HG02884 (cell line): Measurements from ENCODE around the gene PPIF.

ENCODE experiments used
- ATAC-seq: cut with Tn5 transposase; IDR thresholded peaks from one replicate; pipeline ENCODE4 v1.9.1; 2021; ENCODE audit warnings: mild to moderate bottlenecking, moderate library complexity; ENCODE audit not compliant: unreplicated experiment

PPIF gene

DNA sequence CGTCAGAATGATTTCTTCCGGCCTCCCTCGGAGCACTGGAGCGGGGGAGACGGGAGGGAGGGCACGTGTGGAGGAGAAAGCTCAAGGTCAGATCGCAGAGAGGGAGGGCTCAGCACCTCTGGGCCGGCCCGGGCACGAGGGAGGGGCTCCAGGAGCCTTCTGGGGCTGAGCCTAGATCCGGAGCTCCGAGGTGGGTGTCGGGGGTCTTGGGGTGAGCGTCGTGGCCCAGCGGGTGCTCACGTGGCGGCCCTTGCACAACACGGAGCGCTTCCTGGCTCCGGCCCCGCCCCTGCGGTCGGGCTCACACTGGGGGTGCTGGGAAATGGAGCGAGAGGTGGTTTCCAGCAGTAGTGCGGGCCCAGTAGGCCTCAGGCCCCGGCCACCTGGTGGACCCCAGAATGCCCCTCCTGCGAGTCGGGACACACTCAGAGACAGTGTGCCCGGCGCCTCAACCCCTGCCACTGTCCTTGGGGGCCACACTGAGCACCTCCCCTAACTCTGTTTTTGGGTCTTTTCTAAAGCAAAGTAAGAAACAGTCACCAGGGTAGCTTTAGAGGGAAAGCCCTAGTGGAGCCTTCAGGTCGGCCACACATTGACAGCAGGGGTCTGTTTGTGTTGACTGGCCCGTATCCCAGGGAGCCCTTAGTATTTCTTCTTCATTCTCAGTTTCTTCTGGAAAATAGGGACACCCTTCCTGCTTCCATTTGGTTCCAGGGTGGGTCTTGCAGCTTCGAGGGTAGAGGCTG lies 798 bp downstream of the PPIF start:
- peak; percentile 68 for ATAC-seq

DNA sequence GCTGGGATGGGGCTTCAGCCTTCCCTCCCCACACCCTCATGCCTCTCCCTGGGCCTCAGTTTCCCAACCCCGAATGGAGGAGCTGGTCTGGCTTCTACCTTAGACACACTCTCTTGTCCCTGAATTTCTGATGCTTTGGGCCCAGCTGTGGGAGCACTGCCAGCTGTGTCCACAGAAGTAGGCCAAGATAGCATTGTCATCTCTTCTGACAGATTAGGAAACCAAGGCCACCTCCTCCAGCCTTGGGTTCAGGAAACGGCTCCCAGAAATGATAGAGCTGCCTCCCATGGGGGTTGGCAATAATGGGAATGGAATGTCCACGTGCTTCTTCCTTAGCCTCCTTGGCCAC lies 1.3 kb downstream of the PPIF start:
- no peak for ATAC-seq

DNA sequence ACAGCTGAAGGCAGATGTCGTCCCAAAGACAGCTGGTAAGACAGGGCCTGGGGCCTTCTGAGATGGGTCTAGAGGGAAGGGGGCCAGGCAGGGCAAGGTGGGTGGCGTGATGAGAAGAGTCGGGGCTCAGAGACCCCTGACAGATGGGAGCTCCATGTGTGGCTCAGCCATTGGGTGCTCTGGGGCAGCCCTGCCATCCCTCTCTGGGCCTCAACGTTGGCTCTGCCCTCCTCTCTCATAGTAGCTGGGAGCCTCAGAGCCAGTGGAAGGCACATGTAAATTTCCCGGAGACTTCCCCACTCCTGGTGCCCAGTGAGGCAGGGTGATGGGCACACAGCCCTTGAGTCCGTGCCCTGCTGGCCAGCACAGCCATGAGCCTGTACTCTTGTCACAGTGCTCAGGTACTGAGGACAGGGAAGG lies 1.8 kb downstream of the PPIF start:
- no peak for ATAC-seq

DNA sequence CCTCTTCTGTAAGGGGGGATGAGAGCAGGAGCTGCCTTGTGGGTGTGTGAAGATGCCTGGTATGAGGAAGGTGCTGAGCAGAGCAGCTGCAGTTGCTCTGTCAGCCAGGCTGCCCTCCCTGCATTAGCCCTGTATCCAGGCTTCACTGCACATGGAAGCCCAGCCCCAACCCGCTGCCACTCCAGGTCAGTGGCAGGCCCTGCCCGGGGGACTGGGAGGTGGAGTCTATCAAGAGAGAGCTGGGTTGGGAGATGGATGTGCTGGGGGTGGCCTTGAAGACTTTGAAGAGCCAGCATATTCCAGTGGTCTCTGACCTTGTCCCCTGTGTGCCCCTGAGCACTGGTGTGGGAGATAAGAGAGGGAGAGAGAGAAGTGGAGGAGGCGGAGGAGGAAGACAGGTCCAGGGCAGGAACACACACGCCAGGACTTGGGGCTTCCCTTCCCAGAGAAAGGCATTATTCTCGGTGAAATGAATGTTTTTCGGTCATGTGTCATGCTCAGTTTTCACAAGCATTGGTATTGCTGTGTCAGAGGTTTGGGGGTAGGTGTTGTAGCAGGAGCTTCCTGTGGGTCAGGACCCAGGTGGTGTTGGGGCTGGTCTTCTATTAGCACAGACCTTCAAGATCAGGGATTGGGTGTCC lies 2.6 kb downstream of the PPIF start:
- no peak for ATAC-seq

DNA sequence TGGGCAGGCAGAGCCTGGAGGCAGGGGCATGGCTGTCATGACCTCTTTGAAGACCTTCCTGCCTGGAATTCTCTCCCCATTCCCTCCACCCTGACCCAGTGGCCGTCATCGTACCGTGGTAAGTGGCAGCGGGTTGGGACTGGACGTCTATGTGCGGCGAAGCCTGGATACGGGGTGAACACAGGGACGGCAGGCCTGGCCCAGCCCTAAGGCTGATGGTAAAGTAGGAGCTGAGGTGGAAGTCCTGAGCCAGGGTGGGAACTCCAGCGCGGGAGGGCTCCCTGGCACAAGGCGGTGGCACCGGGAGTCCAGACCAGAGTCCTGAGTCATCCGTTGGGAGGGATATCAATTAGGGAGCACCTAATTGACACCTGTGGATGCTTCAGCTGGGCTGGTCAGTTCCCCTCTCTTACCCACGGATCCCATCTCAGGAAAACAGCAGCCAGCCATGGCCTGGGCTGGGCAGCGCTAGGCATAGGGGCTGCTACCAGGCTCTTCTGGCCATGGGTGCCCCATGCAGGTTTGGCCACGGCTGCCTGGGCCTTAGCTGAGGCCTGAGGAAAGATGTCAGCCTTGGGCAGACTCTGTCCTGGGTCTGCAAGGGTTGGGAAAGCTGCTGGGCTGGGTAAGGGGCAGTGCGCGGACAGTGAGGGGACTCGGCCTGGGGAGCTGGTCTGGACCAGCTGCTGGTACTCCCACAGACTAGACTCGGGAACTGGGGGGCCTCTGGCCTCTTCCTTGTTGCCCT lies 3.3 kb downstream of the PPIF start:
- ATAC-seq, result no peak

DNA sequence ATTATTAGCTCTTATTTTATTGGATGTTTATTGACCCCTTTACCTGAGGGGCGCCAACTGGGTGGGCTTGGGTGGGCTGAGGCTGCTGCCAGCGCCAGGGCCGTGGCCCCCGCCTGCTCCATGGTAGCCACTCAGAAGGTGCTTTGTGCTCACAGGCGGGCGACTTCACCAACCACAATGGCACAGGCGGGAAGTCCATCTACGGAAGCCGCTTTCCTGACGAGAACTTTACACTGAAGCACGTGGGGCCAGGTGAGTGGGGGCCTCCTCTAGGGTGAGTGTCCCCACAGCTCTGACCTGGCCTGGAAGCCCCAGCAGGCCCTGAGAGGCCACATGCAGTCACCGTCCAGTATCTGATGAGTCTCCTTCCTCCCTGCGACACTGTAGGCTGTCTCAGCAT lies 4.1 kb downstream of the PPIF start:
- ATAC-seq, result no peak

DNA sequence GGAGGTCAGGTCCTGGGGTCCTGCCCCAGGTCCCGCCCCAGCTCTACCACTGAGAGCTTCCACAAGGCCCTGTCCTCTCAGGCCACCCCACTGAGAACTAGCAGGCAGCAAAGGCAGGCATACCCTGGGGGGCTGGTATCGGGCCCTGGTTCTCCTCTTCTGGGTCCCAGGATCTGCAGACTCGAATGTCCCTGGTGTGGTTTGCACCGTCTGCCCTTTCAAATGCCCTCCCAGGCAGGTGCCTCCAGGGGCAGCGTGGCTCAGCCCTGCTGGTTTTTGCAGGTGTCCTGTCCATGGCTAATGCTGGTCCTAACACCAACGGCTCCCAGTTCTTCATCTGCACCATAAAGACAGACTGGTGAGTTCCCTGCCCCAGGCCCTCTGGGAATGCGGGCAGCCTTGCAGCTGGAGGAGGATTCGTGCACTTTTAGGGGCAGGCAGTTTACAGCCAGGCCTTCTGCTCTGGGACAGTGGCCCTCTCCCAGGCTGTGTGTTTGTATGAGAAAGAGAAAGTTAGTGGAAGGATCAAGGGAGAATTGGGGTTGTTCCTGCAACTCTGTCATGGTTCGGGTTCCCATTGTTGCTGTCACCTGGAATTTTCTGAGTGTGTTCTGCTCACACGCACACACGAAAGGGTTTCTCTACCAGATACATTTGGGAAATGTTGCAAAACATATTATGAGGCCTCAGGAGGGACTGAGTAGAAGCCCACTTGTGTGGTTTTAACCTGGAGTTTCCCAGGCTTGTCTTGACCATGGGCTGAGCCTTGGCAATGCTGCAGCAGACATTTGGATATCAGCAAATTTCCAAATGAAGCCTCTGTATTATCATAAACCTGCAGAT lies 5.0 kb downstream of the PPIF start:
- no peak for ATAC-seq

DNA sequence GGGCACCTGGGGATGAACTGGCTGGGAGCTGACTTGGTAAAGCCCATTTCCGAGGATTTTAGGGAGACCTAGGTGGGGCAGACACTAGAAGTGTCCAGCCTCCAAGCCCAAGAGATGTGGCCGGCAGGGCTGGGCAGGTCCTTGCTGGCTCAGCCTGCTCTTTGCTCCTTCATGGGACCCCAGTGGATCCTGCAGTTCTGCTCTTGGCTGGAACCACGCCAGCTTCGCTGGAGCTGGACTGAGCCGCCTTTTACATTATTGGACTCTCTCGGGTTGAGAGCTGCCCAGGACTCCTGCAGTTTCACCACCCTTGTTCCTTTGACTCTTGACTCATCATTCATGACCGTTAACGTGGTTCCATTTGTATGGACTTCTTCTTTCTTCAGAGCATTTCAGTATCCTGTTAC lies 5.7 kb downstream of the PPIF start:
- no peak for ATAC-seq

DNA sequence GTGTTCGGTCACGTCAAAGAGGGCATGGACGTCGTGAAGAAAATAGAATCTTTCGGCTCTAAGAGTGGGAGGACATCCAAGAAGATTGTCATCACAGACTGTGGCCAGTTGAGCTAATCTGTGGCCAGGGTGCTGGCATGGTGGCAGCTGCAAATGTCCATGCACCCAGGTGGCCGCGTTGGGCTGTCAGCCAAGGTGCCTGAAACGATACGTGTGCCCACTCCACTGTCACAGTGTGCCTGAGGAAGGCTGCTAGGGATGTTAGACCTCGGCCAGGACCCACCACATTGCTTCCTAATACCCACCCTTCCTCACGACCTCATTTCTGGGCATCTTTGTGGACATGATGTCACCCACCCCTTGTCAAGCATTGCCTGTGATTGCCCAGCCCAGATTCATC lies 6.5 kb downstream of the PPIF start:
- no peak for ATAC-seq

DNA sequence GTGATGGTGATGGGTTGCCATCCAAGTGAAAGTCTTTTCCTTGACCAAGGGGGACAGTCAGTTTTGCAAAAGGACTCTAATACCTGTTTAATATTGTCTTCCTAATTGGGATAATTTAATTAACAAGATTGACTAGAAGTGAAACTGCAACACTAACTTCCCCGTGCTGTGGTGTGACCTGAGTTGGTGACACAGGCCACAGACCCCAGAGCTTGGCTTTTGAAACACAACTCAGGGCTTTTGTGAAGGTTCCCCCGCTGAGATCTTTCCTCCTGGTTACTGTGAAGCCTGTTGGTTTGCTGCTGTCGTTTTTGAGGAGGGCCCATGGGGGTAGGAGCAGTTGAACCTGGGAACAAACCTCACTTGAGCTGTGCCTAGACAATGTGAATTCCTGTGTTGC lies 6.9 kb downstream of the PPIF start:
- ATAC-seq, result no peak

DNA sequence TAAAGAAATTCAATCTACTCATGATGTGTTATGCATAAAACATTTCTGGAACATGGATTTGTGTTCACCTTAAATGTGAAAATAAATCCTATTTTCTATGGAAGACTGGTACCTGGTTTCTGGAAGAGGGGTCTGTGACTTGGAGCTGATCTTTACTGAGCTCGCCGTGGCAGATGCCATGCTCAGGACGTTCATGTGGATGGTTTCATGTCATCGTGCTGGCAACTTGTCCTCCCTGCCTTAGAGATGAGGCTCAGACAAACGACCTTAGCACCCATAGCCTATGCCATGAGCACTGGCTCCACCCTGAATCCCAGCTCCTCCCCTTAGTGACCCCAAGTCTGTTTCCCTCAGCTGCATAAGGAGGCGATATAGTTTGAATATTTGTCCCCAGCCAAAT lies 7.3 kb downstream of the PPIF start:
- no peak for ATAC-seq

DNA sequence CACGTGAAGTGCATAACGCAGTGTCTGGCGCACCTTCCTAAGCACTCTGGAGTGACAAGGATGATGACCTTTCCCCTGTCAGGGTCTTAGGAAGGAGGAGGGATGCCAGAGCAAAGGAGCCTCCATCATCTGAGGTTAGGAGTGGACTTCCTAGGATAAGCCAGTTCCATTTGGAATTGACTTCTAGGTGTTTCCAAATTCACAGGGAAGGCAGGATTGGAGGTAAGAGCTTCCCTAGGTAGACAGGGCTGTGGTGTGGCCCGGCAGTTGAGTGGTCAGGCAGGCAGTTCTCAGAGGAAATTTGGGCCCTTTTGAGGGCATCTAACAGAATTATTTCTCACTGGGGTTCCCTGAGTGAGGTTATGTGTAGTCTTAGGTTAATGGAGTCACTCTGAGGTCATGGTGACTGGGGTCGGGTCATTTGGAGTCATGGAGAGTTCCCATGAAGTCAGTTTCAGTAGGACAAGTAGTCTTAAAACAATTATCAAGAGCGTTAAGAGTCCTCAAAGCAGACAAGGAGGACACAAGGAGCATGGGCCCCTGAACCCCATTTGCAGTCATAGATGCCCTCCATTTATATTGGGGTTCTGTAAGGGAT lies 8.2 kb downstream of the PPIF start:
- ATAC-seq, result no peak

DNA sequence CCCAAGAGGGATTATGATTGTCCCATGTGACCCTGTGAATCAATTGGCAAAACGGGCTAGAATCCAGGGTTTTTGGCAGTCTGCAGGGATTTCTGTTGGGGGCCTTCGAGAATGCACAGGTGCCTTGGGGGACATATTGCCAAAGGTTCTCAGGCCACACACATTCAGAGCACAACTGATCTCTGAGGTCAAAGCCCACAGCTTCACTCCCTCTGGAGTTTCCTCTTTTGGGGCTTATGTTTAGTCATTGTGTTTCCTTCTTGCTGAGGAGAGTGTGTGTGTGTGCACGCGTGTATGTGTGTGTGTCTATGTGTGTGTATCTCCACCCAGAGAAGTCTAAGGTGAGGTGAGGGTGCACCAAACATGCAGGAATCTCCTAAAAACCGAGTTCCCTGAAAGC lies 8.8 kb downstream of the PPIF start:
- no peak for ATAC-seq

DNA sequence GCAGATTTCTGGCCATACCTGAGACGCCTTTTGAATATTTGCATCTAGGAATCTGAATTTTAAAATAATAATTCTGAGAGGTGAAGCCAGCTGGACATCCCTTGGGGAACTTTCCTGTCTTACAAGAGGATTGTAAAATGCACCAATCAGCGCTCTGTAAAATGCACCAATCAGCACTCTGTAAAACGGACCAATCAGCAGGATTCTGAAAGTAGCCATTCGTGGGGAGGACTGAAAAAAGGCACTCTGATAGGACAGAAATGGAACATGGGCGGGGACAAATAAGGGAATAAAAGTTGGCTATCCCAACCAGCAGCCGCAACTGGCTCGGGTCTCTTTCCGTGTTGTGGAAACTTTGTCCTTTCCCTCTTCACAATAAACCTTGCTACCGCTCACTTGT lies 9.9 kb downstream of the PPIF start:
- no peak for ATAC-seq

DNA sequence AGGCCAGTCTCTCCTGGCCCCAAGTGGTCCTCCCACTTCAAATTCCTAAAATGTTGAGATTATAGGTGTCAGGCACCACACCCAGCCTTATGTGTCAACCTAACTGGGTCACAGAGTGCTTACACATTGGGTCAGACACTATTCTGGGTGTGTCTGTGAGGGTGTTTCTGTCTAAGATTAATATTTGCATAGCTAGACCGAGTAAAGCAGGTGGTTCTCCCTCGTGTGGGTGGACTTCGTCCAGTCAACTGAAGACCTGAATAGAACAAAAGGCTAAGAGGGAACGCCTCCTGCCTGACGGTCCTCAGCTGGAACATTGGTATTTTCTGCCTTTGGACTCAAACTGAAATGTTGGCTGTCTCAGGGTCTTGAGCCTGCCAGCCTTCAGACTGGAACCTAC lies 11.5 kb downstream of the PPIF start:
- no peak for ATAC-seq

DNA sequence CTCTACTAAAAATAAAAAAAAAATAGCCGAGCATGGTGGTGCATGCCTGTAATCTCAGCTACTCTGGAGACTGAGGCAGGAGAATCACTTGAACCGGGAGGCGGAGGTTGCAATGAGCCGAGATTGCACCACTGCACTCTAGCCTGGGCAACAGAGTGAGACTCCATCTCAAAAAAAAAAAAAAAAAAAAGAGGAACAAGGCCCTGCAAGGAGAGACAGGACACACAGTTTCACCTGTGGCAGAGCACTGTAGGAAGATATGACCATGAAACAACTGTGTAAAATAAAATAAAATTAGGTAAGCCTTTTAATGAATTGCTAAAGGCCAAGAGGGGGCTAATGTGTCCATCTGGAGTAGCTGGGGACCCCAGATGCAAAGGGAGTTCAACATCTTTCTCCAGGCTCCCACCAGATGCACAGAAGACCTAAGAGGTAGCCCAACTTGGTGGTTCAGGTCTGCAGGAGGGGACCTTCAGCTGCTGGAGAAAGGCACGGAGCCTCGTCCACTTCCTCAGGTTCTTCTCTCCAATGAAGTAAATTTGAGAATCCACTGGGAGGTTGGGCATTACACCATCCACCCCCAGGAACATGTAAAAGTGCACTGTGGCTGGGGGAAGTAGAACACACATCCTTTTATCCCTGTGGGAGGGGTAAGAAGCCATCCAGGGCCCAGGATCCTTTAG lies 12.7 kb downstream of the PPIF start:
- no peak for ATAC-seq

DNA sequence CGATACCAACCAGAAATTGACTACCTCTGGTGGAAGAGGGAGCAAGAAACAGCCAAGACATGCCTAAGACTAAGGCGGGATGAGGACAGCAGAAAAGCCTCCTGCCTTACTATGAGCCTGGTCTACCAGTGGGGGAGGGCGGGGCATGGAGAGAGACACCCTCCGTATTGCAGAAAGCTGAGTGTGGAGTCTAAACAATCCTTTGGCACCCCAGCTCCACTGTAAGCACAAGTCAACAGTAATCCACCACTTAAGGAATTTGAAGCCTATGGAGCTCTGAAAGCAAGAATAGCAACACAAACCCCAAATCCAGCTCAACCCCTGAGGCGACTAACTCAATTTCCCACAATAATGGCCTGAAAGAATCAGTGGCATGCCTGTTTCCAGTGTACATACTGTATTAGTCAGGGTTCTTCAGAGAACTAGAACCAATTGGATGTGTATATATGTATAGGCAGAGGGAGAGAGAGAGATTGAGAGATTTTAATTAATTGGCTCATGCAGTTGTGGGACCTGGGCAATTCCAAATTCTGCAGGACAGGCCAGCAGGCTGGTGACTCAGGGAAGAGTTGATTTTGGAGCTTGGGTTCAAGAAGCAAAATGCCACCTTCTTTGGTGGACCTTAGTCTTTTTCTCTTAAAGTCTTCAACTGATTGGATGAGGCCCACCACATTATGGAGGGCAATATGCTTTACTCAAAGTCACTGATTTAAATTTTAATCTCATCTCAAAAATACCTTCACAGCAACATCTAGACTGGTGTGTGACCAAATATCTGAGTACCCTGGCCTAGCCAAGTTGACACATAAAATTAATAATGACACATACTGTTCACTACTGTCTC lies 13.5 kb downstream of the PPIF start:
- ATAC-seq, result no peak

DNA sequence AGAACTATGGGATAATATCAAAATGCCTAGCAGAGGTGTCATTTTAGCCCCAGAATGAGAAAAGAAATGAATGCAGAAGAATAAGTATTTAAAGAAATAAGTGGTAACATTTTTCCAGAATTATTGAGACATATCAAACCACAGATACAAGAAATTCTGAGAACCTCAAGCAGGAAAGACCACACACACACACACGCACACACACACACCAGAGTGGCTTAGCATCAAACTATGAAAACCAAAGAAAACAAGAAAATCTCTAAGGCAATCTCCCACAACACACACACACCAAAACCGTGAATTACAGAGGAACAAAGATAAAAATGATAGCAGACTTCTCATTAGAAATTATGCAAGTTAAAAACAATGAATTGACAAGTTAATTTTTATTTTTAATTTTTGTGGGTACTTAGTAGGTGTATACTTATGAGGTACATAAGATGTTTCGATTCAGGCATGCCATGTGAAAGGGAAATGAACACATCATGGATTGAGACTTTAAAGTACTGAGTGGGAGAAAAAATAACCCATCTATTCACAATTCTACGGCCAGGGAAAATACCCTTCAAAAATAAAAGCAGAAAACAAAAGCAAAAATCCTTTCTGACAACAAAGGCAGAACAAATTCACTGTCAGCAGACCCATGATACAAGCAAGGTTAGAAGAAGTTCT lies 14.6 kb downstream of the PPIF start:
- ATAC-seq, result no peak
